Measurements from ENCODE around the gene PFKFB3. TPM values are rescaled to one million over a fixed set of nuclear protein-coding genes. Genes with fewer than 3 reads are reported as not detected.

The PFKFB3 gene
- total and polyA plus RNA-seq, 7 donors = 25.4 to 704 (median 163) TPM

DNA sequence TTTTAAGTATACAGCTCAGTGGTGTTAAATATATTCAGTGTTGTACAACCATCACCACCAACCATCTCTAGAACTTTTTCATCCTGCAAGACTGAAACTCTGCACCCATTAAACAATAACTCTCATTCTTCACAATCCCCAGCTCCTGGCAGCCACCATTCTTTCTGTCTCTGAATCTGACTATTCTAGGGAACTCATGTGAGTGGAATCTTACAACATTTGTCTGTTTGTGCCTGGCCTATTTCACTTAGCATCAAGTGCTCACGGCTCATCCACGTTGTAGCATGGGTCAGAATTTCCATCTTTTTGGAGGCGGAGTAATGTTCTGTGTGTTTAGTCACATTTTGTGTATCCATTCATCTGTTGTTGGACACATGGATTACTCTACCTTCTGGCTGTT is 40.8 kb upstream of the PFKFB3 start:
- Histone ChIP-seq H3K9me3 (no peaks in the 10 kb centered on the region), H3K36me3 (ENCODE audit: insufficient read depth in 1 of 2, low read depth in 1 of 2) (peaks cover 0 to 12% of the 10 kb centered on the region in 2 donors), H3K27me3 (ENCODE audit: insufficient read depth in 3 of 3, low read length in 2 of 3) (no peaks in the 10 kb centered on the region), H3K27ac (peak overlapping the region; percentile 92), H3K4me3 (no peak overlapping the region), H3K4me1 (peaks cover 29% of the 10 kb centered on the region)
- ATAC-seq (no peak), DNase-seq (no peak)
- 61 to 72% (median 66%) methylated on average over 3 of the region's 3 CpGs for WGBS, 3 donors
- intact Hi-C loops (cut with DNase I) = loop anchor here (2.0 to 5.0 kb wide), 2 partner anchors 15 to 40 kb away; partner anchors contain the start of gene PFKFB3 (in 1 of the 2)
- TF ChIP-seq, protein P1, sequence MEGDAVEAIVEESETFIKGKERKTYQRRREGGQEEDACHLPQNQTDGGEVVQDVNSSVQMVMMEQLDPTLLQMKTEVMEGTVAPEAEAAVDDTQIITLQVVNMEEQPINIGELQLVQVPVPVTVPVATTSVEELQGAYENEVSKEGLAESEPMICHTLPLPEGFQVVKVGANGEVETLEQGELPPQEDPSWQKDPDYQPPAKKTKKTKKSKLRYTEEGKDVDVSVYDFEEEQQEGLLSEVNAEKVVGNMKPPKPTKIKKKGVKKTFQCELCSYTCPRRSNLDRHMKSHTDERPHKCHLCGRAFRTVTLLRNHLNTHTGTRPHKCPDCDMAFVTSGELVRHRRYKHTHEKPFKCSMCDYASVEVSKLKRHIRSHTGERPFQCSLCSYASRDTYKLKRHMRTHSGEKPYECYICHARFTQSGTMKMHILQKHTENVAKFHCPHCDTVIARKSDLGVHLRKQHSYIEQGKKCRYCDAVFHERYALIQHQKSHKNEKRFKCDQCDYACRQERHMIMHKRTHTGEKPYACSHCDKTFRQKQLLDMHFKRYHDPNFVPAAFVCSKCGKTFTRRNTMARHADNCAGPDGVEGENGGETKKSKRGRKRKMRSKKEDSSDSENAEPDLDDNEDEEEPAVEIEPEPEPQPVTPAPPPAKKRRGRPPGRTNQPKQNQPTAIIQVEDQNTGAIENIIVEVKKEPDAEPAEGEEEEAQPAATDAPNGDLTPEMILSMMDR (IDR thresholded peaks at IDR 0.05) = no peak

GRCh38 chr10:6162589-6163356 is 40.0 kb upstream of the PFKFB3 start:
- Histone ChIP-seq H3K27ac (peak overlapping the region; percentile 92), H3K4me3 (peak overlapping the region; percentile 73), H3K9me3 (no peaks in the 10 kb centered on the region), H3K36me3 (ENCODE audit: insufficient read depth in 1 of 2, low read depth in 1 of 2) (peaks cover 0 to 18% of the 10 kb centered on the region in 2 donors), H3K27me3 (ENCODE audit: insufficient read depth in 3 of 3, low read length in 2 of 3) (no peaks in the 10 kb centered on the region), H3K4me1 (peaks cover 32% of the 10 kb centered on the region)
- TF ChIP-seq, protein P1 (IDR thresholded peaks at IDR 0.05) = no peak
- intact Hi-C loops (cut with DNase I) = loop anchor here (2.0 to 5.0 kb wide), 2 partner anchors 16 to 40 kb away; partner anchors contain the start of gene PFKFB3 (in 1 of the 2)
- DNase-seq (no peak), ATAC-seq (no peak)
- 50 to 68% (median 51%) methylated on average over 12 of the region's 12 CpGs for WGBS, 3 donors

DNA sequence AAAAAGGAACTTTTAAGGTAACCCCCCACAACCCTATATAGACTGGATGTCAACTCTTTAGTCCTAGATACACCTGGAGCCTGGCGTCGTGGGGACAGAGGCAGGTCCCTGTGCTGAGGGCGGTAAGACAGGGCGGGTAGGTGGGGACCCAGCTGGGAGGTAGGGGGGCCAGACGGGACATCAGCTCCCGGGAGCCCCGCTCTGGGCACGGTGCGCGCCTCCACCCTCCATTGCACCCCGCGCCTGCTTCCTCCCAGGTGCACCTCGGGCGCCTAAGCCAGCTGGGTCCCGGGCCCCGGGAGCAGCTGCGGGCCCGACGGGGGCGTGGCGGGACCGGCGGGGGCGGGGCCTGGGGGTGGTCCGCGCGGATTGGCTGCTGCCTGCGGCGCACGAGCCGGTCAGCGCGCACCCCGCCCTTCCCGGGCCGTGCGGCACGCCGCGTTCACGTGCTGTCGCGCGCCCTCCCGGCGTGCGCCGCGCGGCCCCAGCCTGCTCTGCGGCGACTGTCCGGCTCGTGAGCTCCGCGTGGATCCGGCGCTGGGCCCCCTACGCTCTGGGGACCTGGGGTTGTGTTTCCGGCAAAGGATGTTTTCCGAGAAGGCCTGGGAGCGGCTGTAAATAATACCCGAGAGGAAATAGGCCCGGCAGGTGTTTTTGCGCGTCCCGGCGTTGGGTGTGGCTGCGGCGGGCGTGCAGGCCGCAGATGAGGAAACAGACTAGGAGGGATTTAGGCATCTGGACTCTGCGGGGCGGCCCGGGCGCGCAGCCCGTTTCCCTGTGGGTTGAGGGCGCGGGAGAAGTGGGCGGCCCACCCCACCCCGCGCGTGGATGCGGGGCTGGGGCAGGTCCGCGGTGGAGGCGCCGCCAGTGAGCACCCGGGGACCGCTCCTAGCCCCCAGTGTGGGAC is 39.1 kb upstream of the PFKFB3 start:
- H3K4me3 ChIP-seq = peak overlapping the region; percentile 73
- 0 to 1% (median 0%) methylated on average over 66 to 91 of the region's 91 CpGs for WGBS, 3 donors
- TF ChIP-seq, protein P1 (IDR thresholded peaks at IDR 0.05) = no peak
- peaks cover 0 to 22% of the 10 kb centered on the region in 2 donors for H3K36me3 ChIP-seq (ENCODE audit: insufficient read depth in 1 of 2, low read depth in 1 of 2)
- no peaks in the 10 kb centered on the region for H3K27me3 ChIP-seq (ENCODE audit: insufficient read depth in 3 of 3, low read length in 2 of 3)
- H3K4me1 ChIP-seq = peaks cover 37% of the 10 kb centered on the region
- intact Hi-C loops (cut with DNase I) = loop anchor here (2.0 to 5.0 kb wide), 2 partner anchors 17 to 39 kb away; partner anchors contain the start of gene PFKFB3 (in 1 of the 2)
- H3K9me3 ChIP-seq = no peaks in the 10 kb centered on the region
- H3K27ac ChIP-seq = peak overlapping the region; percentile 92
- ATAC-seq = peak; percentile 90 to 98 (median 94)
- peak; percentile 94 to 97 for DNase-seq

DNA sequence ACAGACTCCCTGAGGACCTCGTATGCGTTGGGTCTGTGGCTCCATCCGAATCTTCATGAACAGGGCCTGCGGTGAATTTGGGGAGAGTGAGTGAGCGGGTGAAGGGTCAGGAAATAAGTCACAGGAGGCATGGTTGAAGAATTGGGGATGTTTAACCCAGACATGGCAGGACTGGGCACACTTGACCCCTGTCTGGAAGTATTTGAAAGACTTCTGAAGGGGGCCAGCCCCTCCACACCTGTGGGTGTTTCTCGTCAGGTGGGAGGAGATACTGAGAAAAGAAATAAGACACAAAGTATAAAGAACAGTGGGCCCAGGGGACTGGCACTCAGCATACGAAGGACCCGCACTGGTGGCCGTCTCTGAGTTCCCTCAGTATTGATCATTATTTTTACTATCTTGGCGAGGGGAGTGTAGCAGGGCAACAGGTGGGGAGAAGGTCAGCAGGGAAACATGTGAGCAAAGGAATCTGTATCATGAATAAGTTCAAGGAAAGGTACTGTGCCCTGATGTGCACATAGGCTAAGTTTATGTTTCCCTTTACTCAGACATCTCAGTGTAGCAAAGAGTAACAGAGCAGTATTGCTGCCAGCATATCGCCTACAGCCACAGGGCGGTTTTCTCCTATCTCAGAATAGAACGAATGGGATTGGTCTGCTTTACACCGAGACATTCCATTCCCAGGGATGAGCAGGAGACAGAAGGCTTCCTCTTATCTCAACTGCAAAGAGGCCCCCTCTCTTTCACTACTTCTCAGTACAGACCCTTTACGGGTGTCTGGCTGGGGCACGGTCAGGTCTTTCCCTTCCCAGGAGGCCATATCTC is 38.2 kb upstream of the PFKFB3 start:
- H3K4me3 ChIP-seq = peak overlapping the region; percentile 73
- H3K27me3 ChIP-seq (ENCODE audit: insufficient read depth in 3 of 3, low read length in 2 of 3) = no peaks in the 10 kb centered on the region
- ATAC-seq (peak in 2 of 4 donors; percentile 23 to 43), DNase-seq (no peak)
- WGBS, 3 donors = 7 to 15% (median 7%) methylated on average over 15 to 16 of the region's 16 CpGs
- no peaks in the 10 kb centered on the region for H3K9me3 ChIP-seq
- intact Hi-C loops (cut with DNase I) = loop anchor here (5.0 kb wide), 1 partner anchor 38 kb away; the partner anchor contains the start of gene PFKFB3 (in 2 of the 2)
- peaks cover 0 to 22% of the 10 kb centered on the region in 2 donors for H3K36me3 ChIP-seq (ENCODE audit: insufficient read depth in 1 of 2, low read depth in 1 of 2)
- peak overlapping the region; percentile 92 for H3K27ac ChIP-seq
- H3K4me1 ChIP-seq = peaks cover 37% of the 10 kb centered on the region
- TF ChIP-seq, protein P1 (IDR thresholded peaks at IDR 0.05) = no peak

Data from psoas muscle (tissue), 8 donors.